ENCODE results near the gene CALML5. TPM values are rescaled to one million over a fixed set of nuclear protein-coding genes. Genes with fewer than 3 reads are reported as not detected.

CALML5 gene
- total RNA-seq, 1 experiment from 2014 or later, result not detected

DNA sequence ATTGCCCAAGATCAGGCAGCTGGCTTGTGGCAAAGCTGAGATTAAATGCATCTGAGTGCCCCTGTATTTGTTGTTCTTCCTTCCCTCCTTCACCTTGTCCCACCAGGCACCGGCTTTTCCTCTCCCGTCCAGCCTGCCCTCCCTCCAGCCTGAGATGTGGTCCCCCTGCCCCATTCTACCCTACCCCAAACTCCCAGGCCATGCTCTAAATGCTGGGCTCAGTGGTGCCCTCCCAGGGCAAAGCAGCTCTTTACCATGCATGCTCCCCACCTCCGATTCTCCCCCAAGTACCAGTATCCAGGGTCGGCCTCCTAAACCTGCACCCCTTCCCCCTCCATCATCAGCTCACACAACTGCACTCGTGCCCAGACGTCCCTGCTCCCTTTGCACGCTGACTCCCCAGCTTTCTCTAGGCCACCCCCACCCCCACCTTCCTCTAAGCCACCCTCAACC, 36.5 kb downstream of the CALML5 start:
- no peak for DNase-seq (ENCODE audit: low spot score)

DNA sequence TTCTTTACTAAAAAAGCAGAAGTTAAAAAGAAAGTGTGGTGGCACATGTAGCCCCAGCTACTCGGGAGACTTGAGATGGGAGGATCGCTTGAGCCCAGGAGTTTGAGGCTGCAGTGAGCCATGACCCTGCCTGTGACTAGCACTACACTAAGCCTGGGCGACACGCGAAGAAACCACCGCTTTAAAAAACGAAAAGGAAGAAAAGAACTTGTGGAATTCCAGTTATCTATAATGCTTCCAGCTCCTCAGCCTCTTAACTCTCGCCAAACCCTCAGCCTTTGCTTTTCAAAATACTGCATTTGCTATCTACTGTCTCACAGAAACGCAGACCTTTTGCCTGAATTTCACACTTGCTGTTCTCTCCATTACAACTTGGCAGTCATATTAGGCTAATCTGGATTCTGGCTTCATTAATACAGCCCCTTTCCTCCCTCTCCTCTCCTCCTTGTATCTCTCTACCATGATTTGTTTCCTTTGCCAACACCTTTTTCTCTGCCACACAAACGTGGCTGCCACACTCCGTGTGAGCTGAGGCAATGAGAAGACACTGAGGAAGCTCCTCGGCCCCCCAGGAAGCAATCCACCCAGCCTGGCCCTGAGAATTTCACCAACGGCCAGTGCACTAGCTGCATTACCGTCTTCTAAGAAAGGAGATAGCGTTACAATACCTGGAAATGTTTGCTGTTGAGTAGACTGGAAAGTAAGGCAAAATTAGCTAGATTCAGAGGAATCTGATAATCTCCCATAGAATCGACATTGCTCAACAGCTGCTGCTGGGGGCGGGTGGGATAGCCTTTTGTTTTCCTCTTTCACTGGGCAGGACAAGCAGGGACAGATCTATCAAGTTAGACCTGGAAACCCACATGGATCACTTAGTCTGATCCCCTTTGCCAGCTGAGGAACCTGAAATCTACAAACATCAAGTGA, 37.2 kb downstream of the CALML5 start:
- DNase-seq (ENCODE audit: low spot score), result no peak

DNA sequence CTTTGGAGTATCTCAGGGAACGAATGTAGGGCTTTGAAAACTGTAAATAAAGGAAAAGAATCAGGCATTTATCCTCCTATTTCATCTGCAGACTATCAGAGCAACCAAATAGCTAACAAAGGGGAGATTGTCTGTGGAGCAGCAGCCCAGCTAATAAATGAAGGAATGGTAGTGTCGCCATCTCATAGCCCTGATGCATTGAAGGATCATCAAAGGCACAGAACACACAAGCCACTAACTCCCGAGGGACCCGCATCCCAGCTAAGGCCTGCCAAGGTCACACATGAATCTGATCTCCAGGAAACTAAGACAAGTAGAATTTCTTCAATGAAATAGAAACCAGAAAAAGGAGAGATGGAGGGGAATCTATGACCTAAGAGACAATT, 38.2 kb downstream of the CALML5 start:
- no peak for DNase-seq (ENCODE audit: low spot score)

DNA sequence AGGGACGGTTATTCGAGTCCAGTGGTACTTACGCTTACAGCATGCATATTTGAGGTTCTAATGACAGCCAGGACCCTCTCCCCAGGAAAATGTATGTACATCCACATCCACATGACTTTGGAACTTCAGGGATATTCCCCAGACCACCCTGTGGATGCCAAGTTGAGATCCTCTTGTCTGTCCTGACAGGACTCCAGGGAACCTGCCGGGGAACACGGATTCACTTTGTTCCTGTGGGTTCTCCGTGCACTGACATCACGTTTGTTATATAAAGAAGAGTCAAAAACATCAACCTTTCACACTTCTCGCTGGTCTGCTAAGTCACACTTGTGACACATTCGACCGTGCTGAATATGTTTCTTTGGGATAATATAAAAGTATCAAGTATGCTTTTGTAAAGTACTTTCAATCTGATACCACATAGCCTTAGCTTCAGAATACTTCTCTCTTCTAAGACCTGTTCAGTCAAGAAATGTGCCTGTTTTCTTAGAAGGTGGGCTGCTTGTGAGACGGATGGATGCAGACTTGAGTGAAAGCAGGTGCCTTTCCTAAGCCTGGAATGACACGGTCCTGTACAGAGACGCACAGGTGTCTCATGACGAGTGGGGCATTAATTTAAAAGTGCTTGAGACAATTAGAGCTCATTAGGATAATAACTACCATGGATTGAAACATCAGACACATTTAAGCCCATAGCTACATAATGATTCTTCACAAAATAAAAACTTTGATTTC, 38.7 kb downstream of the CALML5 start:
- DNase-seq (ENCODE audit: low spot score), result no peak

DNA sequence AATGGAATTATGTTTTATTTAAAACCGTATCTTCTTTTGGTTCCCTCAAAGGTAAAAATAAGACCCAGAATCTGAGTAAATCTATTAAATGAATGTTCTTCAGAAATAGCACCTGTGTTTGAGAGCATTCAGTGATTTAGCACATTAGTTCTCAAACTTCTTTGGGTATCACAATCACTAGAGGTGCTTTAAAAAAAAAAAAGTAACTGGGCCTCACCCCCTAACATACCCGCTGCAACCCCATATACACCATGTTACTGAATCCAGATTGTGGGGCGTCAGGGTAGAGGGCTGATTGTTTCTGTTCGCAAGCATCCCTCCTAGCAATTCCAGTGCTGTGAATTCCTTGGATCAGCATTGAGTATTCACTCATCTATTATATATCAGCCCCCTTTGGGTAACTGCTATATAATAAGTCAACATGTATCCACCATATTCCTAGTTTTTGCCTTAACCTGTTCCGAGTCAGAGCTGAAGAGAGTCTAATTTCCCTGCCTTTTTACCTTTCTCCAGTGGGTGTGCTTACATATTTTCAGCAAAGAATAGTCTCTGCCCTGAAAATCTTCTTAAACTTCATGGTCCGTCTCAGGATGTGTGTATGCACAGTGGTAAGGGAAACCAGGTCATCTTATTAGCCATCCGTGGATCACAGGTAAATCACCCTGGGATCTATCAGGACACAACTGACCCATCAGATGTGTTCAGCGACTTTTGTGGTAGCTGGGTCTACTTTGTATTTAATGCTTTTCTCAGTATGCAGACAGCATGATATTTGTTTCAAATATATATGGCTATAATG, 40.2 kb downstream of the CALML5 start:
- no peak for DNase-seq (ENCODE audit: low spot score)

DNA sequence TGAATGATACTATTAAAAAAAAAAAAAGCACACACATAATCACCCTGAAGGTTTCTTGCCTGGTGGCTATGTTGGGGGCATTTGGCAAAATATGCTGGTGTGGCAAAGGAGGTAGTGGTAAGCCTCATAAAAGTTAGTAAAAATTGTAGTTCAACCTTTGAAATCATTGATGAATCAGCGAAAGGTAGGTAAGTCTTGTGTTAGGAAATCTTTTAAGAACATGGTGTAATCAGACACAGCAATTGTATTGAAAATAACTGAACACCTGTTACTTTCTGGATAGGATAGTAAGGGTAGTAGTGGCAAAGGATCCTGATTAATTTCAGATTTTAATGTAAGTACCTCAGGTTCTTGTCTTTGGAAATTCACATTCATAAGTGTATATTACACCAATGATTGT, 40.9 kb downstream of the CALML5 start:
- no peak for DNase-seq (ENCODE audit: low spot score)

DNA sequence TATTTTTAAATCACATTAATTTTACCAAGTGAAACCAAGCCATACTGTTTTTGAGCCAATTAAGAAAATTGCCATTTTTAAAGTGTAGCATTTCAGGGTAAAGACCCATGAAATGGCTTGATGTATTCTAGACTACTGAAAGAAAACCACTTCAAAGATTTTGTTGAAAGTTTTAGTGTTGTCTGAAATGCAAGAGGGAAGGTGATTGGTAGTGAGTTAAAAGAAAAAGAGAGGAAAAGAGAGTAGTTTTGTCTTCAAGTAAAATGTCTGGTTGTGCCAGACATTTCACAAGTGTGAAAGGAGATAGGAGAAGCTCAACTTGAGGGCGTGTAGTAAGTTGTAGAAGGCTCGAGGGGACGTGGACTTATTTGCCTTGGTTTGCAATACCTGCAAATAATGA, 41.6 kb downstream of the CALML5 start:
- no peak for DNase-seq (ENCODE audit: low spot score)

DNA sequence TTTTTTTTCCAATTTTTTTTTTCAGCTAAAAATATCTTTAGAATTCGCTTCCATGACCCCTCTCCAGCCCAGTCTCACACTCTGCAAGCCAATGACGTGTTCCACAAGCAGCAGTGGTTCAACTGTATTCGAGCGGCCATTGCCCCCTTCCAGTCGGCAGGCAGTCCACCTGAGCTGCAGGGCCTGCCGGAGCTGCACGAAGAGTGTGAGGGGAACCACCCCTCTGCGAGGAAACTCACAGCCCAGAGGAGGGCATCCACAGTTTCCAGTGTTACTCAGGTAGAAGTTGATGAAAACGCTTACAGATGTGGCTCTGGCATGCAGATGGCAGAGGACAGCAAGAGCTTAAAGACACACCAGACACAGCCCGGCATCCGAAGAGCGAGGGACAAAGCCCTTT, 42.8 kb downstream of the CALML5 start:
- no peak for DNase-seq (ENCODE audit: low spot score)

DNA sequence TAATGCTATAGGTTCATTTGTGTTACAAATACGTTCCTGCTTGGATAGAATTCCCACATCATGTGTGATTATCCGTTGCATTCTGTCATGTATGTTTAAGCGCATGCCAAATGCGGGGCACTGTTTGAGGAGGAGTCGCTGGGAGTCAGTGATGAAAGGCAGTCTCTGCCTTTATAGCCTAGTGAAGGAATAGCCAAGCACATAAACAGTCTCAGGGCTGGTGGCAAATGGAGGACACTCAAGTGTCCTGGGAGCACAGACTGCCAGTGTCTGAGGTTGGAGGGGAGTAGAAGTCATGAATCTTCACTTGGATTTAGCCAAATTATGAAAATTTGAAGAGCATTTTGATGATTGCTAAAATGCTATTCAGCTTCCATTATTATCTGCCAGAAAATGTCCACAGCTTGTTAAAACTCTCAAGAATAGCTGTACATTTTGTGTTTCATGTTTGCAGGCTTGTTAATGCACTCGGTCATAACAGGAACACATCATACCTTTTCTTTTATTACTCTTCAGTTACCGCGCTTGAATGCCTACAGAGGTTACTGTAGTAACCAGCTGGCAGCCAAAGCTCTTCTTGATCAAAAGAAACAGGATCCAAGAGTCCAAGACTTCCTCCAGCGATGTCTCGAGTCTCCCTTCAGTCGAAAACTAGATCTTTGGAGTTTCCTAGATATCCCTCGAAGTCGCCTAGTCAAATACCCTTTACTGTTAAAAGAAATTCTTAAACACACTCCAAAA, 45.5 kb downstream of the CALML5 start:
- no peak for DNase-seq (ENCODE audit: low spot score)

DNA sequence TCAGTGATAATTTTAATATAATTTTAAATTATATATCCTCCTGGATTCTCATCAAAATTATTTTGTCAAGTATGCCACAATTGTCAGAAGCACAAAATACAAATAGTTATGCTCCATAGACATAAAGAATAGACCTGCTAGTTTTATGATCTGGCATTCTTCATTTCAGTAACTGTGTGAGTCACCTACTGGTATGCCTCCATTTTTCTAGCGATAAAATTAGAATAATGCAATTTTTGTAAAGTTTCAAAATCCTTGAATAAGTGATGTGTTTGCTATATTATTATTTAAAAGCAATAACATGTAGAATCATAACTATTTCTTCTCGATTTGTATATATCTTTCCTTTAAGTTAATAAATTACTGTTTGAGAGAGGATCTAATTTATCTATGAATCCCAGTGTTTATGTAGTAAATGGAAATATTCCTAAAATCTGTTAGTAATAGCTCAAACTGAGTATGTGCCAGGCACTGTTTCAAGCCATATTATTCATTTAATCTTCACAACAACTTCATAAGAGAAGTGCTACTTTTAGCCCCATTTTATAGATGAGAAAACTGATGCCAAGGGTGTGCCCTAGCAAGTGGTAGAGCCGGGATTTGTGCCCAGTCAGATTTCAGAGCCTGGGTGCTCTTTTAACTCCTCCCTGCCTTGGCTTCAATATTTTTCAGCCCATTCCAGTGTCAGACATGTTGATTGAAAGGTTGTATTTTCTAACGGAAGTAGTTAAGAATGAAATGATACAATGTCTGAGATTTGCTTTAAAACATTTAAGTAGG, 48.6 kb downstream of the CALML5 start:
- no peak for DNase-seq (ENCODE audit: low spot score)

DNA sequence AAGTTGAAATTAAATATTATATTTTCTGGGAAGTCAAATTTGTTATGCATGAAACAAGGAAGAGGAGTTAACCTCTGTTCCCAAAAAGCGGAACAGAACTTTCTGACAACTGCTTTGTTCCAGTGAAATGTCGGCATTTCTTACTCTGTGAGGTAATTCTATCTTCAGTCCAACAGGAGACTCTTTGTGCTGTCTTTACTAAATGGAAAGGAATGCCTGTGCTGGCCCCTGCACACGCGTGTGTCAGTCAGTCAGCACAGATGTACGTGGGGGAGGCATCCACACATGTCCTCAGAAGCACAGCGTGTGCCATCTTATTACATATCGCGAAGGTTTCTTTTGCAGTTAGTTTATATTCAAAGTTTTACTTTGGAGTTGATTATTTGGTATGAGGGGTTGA, 49.5 kb downstream of the CALML5 start:
- no peak for DNase-seq (ENCODE audit: low spot score)

DNA sequence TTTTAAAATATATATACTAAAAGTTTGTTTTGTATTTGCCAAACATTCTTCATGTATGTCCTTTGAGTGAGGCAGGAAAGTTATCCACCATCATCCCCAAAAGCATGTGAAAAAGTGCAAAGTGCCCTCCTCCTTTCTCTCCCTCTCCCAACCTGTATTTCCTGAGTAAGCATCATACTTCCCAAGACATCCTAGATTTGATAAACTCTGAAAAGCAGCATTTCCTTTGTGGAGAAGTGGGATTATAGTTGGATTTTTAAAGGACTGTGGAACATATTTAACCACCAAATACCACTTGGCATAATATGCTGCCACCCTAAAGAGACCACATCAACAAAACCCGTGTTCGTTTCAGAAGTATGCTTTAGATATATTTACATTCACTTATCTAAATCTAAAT, 50.1 kb downstream of the CALML5 start:
- no peak for DNase-seq (ENCODE audit: low spot score)

Other genes starting within 250 kb of the CALML5 start
- not detected in 2 replicates for gene UCN3, start 134.6 kb downstream of the CALML5 start, total RNA-seq (2014; rRNA removed; shearing (Covaris generic))
- 0.25 TPM in 1 of 2 replicates, not detected in the other for gene TUBAL3, start 94.7 kb downstream of the CALML5 start, total RNA-seq (2014; rRNA removed; shearing (Covaris generic))
- gene NET1, start 87.0 kb downstream of the CALML5 start, total RNA-seq (2014; rRNA removed; shearing (Covaris generic)), result 12.6 and 13.0 TPM in 2 replicates
- not detected in 2 replicates for gene CALML3, start 25.4 kb upstream of the CALML5 start, total RNA-seq (2014; rRNA removed; shearing (Covaris generic))
- gene ASB13, start 167.0 kb upstream of the CALML5 start, total RNA-seq (2014; rRNA removed; shearing (Covaris generic)), result 9.1 and 11.3 TPM in 2 replicates
- 25.2 and 42.4 TPM in 2 replicates for gene TASOR2, start 185.3 kb upstream of the CALML5 start, total RNA-seq (2014; rRNA removed; shearing (Covaris generic))